GM19452 (cell line): Measurements from ENCODE around the gene ATP12A.

Experiments used
- ATAC-seq: cut with Tn5 transposase; IDR thresholded peaks from one replicate; pipeline ENCODE4 v1.9.1; 2021; ENCODE audit not compliant: unreplicated experiment

ATP12A gene

DNA sequence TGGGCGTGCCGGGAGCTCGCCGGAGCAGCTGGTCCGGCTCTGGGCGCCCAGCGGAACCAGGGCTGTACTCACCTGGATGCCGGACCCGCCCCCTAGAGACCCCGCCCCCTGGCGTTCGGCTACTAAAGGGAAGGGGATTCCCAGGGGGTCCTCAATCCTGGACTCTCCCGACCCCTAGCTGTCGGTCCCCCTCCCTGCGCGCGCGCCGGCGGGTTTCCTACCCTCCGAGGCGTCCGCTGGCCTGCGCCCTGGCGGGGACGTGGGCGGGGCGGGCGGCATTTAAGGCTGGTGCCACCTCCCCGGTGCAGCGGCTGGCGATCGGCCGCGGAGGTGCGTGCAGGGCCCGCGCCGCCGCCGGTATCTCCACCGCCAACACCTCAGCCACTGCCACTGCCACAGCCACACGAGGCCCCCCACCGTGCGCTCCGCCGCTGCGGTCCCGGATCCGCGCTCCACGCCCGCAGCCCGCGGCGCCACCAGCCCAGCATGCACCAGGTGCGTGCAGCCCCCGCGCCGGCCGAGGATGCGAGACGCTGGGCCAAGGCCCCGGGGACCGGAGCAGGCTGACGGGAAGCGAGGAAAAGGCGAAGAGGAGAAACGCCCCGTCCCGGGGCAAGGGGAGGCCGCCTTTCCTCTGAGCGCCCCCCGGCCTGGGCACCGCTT, at the start of gene ATP12A:
Gene ATP12A, plus strand, starts transcription at position 151 of the 663 bp plus-strand sequence. Its CDS starts 336 bp downstream, at position 487.
- ATAC-seq: no peak

DNA sequence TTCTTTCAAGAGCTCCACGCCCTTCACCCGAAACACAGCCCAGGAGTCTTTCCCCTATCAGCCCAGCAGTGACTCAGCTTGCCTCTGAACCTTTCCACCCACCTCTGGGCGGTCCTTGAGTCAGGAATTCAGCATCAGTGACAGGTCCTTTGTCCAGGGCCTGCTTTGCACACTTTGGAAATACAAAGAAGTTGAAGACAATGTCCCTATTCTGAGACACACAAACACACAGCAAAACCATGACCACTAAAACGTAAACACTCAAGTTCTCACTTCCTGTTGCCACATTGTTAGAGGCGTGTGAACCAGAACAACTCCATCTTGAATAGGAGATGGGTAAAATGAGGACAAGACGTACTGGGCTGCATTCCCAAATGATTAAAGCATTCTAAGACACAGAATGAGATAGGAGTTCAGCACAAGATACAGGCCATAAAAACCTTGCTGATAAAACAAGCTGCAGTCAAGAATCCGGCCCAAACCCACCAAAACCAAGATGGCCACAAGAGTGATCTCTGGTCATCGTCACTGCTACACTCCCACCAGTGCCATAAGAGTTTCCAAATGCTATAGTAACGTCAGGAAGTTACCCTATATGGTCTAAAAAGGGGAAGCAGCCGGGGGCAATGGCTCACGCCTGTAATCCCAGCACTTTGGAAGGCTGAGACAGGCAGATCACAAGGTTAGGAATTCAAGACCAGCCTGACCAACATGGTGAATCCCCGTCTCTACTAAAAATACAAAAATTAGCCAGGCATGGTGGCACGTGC, 49.2 kb upstream of the ATP12A start:
- no peak for ATAC-seq

DNA sequence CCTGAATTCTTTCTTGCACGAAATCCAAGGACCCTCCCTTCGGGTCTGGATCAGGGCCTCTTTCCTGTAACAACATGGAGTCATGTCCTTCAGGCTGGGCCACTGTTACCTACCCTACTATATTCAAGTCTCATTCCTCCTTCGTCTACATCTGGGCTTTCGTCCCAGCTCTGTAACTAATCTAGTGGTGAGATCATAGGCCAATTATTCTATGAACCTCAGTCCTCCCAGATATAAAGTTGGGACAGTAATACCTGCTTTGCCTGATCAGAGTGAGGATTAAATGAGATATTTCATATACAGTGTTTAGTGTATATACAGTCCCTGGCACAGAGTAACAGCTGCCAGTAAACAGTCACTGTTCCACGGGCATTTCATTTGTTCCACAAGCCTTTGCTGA, 48.3 kb upstream of the ATP12A start:
- no peak for ATAC-seq

DNA sequence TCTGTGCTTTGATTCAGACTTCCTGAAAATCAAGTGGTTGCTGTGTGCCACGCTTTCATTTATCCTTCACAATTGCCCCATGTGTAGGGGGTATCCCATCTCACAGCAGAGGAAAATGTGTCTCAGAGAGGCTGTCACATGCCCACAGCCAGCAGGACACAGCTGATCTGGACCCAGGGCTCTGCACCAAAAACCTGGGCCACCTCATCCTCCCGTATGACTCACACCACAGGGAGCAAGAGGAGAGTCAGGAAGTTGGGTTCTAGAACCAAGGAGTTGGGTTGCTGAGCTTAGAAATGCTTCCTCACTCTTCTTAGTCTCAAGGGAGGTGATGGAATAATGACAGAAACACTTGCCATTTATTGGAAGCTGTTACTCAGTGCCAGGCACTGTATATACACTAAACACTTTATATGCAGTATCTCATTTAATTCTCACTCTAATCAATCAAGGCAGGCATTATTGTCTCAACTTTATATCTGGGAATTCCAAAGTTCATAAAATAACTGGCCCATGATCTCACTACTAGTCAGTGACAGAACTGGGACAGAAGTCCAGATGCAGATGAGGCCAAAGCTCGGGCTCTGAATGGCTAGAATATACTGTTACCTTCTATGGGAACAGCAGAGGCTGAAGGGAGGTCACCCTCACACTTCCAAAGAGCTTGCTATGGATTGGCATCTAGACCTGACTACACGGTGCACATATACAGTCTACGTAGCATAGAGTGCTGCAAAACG, 47.7 kb upstream of the ATP12A start:
- ATAC-seq: no peak

DNA sequence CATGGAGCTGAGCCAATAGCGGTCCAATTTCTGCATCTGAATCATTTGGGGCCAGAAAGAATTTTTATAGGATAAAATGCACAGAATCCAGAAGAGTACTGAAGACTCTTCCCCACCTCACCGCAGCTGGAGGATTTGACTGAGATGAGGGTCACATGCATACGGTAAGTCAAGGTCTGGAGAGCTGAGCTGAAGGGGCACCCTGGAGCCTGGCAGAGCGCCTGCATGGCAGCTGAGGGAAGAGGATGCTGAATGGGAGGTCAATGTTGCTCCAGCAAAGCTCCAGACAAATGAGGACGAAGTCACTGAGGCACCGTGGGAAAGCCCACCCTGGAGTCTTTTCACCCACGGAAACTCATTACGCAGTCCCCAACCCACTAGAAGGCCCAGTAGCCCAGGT, 43.4 kb upstream of the ATP12A start:
- ATAC-seq: no peak

DNA sequence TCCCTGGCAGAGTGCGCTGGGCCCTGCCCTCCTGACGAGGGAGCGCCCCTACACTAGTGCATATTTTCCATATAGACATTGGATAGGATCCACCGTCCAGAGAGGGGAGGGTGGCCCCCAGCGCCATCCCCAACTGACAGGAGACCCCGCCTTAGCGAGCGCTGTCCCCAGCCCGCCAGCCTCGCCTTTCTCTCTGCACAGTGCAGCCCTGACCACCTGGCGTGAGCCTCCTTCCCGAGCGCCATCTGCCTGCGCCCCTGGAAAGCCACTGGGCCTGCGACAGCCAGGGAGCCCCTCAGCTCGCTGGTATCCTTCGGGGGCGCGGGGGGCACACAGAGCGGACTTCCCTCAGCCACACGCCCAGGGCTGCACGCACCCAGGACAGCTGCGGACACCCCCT, 42.1 kb upstream of the ATP12A start:
- no peak for ATAC-seq

DNA sequence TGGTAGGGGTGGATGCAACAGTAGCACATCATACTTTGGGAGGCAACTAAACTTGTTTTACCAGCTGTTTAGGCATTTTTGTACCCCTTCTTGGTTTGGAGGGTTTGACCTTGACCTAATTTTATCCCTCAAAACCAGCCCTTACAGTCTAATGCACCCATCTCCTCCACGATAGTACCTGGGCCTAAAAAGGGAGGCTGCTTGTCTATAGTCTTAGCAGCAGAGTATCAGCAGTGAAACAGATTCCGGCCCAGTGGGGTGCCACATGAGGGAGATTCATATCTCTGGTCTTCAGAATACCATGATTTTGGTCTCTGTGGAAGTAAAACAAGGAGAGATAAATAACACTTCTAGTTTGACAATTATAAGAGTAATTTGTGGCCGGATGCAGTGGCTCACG, 39.5 kb upstream of the ATP12A start:
- ATAC-seq: no peak

DNA sequence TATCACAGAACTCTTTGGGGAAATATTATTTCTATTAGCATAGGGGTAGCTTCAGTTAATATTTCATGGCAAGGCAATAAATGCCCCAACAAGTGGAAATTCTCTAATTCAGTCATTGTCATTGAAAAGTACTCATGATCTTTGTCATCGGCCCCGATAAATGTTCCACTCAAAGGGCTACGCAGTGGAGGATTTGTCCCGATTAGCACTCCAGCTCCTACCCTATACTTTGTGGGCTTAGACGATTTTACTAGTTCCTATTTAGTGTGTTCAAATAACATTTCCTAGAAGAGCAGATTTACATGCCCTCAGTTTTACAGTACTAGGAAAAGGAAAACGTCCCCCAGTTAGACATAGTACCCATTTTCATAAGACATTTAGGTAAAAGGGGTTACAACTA, 38.0 kb upstream of the ATP12A start:
- no peak for ATAC-seq

DNA sequence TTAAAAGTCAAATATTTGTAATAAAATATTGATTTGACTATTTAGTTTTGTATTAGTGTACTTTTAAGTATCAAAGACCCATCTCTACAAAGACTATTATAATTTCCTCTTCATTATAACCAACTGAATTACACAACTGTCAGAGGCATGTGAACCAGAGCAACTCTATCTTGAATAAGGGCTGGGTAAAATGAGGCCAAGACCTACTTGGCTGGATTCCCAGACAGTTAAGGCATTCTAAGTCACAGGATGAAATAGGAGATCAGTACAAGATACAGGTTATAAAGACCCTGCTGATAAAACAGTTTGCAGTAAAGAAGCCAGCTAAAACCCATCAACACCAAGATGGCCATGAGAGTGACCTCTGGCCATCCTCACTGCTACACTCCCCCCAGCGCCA, 36.2 kb upstream of the ATP12A start:
- no peak for ATAC-seq

DNA sequence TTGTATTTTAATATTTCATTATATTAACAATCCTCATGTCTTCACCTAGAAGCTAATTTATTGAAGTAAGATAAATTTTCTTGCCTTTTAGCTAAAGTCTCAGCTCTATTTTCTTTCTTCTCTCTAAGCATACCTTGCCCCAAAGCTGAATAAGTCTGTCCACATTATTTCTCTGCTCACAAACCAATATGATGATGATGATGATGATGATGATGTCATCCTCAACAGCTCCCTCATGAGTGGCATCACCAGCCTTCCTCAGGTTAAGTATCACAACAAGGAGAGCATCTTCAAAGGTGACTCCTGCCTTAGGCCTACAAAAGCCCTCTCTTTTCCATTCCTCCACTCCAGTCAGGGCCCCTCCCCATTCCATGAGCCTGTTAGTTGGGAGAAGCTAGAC, 31.9 kb upstream of the ATP12A start:
- no peak for ATAC-seq

DNA sequence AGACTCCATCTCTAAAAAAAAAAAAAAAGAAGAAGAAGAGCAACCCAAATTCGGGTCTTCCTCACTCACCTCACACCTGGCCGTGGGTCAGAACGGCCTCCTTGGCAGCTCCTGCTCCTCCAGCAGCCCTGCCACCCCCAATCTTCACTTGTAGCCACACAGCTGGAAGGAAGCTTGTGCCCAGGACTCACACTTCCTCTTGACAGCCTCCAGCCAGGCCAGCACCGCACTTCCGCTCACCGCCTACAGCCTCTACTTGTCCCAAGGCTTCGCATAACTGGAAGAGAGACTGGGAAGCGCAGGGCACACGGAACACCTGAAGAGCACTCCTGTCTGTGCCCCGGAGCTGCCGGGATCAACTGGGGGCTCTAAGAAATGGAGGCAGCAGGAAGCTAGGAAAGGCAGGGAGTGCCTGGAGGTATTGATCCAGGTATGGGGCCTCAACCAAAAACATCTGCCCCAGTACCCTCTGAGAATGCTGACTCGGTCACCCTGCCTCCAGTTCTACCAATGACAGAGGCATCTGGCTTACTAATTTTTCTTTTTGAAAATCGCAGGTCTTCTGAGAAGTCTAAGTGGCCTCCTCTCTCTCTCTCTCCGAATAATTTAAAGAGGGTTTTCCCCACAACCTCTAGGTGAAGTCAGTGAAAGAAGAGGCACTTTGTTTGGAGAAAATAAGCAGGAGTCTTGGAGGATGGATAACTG, 31.1 kb upstream of the ATP12A start:
- no peak for ATAC-seq

DNA sequence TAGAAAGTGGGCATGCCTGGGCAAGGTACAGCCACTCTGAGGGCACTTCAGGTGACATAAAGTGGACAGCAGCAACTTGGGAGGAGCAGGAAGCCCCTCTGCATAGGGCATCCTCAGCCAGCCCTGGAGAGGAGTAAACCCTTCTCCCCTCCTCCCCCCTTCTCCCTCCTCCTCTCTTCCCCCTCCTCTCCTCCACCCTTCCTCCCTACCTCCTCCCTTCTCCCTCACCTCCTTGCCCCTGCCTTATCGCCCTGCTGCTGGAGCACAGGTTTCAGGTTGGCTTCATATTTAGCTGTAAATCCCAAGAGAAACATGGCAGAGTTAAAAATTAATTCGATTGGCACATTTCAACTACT, 30.5 kb upstream of the ATP12A start:
- no peak for ATAC-seq

DNA sequence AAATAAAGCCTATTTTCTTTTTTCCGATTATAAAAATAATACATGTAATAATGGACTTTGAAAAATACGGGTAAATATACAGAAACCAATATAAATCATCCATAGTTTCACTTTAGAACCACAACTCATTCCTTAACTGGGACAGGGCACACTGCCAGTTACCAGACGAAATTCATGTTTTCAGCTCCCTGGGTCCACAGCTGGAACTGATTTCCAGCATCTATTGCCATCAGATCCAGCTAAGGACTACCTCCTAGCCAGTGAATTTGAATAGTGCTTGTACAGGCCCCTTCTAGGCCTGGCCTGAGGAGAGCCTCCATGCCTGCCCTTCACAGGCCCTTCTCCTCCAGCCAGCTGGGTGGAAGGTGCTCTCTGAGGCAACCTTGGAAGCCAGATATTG, 30.0 kb upstream of the ATP12A start:
- no peak for ATAC-seq

DNA sequence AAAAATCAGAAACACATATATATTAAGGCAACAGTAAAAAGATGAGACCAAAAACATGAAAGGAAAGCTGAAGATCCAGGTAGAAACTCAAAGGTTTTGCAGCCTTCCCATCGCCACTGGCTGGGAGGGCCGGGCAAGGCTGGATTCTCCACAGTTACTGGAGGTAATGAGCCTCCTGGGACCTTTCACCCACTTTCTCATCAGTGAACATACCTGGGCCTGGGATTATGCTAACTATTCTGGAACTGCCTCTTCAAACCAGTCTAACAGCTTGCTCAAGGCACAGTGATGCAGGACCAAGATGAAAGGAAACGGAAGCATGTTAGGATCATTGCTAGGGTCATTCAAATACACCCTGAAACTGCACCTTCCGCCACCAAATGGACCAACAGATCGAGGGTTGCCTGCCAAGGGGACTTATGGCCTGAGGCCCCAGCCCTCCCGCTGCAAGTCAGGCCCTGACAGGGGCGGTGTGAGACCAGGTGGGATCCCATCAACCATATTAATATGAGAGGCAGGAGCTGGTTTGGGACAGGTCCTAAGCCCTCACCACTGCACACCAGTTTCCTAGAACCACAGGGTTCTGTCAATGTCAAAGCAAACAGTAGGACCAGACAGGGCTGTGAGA, 28.4 kb upstream of the ATP12A start:
- no peak for ATAC-seq

DNA sequence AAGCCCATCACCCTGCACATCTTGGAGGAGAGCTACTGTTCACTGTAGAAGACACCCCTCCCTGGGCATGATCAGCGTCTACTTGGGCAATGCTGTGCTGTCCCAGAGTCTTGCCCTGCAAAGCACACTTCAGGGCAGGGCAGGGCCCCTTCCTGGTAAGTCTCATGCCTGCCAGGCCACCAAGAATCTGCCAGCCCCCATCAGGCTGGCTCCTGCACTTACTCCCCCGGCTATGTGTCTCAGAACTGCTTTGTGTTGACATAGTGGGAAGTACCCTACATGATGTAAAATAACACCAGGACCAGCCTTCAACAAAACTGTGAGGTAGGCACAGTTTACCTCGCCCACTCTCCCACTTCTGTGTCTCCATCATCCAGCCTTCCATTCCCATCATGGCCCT, 27.8 kb upstream of the ATP12A start:
- no peak for ATAC-seq

DNA sequence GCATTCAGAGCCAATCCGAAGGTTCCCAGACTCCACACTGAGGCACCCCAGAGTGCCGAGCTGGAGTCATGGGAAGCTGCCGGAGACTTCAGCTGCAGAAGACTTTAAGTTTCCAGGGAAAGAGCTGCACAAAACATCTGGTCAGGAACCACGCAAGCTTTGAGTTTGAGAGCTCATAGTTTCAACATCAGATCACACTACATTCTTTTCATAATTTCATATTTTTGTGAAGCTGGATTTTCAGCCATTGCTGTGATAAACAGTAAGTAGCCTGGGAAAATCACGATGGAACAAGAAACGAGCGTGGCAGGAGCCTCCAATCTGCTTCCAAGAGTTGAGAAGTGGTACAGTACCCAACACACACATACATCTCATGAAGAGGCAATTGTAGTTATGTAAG, 25.5 kb upstream of the ATP12A start:
- no peak for ATAC-seq

DNA sequence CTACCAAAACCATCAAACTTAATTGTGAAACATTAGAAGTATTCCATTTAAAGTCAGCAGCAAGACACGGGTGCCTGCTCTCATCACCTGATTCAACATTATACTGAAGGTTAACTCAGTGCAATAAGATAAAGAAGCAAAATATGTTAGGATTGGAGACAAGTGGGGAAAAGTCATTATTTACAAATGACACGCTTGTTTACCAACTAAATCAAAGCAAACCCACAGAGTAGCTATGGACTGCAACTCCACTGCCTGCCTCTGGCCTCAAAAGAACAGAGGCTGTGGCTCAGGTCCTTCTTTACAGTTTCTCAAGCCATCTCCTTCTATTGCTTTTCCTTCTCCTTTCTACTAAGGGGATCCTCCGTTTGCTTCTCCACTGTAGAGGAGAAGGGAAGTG, 21.0 kb upstream of the ATP12A start:
- ATAC-seq: no peak

DNA sequence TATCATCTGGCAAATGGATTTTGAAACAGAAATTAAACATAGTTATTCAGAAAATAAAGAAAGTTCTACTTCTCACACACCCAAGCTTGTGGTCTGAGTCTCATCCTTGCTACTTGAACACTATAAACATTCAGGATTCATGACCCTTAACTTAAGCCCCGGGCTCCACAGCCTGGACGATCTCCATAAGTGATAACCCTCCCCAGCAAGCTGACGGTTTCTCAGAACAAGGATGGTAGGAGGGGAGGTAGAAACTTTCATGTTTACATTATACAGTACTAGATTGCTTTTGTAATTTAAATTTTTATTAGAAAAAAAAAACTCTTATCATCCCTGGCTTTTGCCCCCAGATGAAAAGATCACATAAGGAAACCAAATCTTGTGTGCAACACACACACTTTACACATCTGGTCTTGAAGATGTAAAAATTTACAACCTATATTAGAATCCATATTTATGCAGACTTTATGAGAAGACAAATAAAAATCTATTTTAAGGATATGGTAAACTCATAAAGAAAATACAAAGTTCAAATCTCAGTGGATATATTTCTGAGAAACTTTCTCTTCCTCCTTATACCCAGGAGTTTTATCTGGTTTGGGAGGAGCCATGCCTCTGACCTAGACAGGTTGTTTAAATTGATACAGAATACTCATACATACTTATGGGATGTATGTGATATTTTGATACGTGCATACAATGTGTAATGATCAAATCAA, 20.0 kb upstream of the ATP12A start:
- ATAC-seq: no peak

DNA sequence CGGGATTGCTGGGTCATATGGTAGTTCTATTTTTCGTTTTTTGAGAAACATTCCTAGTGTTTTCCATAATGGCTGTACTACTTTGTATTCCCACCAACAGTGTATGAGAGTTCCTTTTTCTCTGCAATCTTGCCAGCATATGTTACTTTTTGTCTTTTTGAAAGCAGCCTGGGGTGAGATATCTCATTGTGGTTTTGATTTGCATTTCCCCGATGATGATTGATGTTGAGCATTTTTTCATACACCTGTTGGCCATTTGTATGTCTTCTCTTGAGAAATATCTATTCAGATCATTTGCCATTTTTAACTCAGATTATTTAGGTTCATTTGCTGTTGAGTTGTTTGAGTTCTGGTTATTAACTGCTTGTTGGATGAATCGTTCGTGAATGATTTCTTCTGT, 18.5 kb upstream of the ATP12A start:
- ATAC-seq: no peak
